Memory B cell (primary cell): ENCODE results near the gene GATB.

Source experiments
- ATAC-seq: fragments of 150-1000 bp; cut with Tn5 transposase; 2 replicates; pipeline ENCODE4 v1.10.0; 2021; ENCODE audit warnings: low read depth, mild to moderate bottlenecking, moderate library complexity
- DNase-seq, 2 donors: peaks; one replicate each; pipeline ENCODE4 v3.0.0; 2022; ENCODE audit warnings: low spot score in 2 of 2
- H3K27ac Mint-ChIP-seq: one replicate; pipeline ENCODE4 v1.8.0; 2022; ENCODE audit warnings: mild to moderate bottlenecking, moderate library complexity, mixed read lengths
- H3K27me3 Mint-ChIP-seq: one replicate; pipeline ENCODE4 v1.8.0; 2022; ENCODE audit warnings: mixed read lengths
- H3K36me3 Mint-ChIP-seq: one replicate; pipeline ENCODE4 v1.8.0; 2022; ENCODE audit warnings: mild to moderate bottlenecking, mixed read lengths
- H3K4me1 Mint-ChIP-seq: one replicate; pipeline ENCODE4 v1.8.0; 2022; ENCODE audit warnings: mixed read lengths
- H3K4me3 Mint-ChIP-seq: one replicate; pipeline ENCODE4 v1.8.0; 2022; ENCODE audit warnings: mild to moderate bottlenecking, moderate library complexity, mixed read lengths
- H3K9me3 Mint-ChIP-seq: one replicate; pipeline ENCODE4 v1.8.0; 2022; ENCODE audit warnings: mixed read lengths

GATB gene

DNA sequence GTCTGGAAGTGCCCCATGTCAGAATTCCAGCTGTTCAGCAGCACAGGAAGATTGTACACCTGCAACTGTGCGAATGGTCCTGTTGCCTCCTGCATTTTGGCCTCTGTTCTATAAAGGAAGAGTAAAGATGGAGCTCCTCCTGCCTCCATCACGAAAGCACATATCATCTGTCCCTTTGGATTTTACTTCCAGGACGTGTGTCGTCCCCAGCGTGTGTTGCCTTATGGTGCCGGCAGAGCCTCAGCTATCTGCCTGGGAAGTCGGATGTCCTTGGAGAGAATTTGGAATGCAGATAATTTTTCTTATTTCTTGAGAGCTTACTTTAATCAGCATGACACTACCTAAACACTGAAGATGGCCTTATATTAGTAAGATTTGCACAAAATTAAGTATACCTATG lies 97.7 kb downstream of the GATB start:
- no peak overlapping the region for H3K27ac Mint-ChIP-seq

DNA sequence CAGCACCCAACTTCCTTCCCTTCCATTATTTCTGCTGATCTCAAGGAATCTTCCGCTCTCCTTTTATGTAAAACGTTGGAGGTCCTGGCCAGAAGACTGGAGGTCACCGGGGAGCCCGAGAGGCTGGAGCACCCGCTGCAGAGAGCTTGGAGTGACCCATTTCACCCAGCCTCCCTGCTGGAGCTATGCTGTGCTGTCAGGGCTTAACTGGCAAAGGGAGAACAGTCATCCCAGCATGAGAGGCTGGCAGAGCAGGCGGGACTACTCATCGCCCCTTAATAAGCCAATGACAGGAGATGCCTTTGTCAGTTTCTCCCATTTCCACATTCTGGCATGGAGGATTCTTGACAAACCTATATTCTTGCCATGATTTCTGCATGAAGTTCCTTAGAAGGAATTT lies 98.9 kb downstream of the GATB start:
- DNase-seq (no peak), ATAC-seq (no peak)
- no peaks in the 10 kb centered on the region for H3K9me3 Mint-ChIP-seq
- H3K27ac Mint-ChIP-seq = no peak overlapping the region
- H3K4me1 Mint-ChIP-seq = no peaks in the 10 kb centered on the region
- no peaks in the 10 kb centered on the region for H3K27me3 Mint-ChIP-seq
- no peak overlapping the region for H3K4me3 Mint-ChIP-seq
- H3K36me3 Mint-ChIP-seq = no peaks in the 10 kb centered on the region

More for the DNA sequence above, 97.7 kb downstream of the GATB start:
- no peaks in the 10 kb centered on the region for H3K9me3 Mint-ChIP-seq
- no peaks in the 10 kb centered on the region for H3K4me1 Mint-ChIP-seq
- ATAC-seq = no peak
- H3K4me3 Mint-ChIP-seq = no peak overlapping the region
- H3K36me3 Mint-ChIP-seq = no peaks in the 10 kb centered on the region
- no peaks in the 10 kb centered on the region for H3K27me3 Mint-ChIP-seq
- no peak for DNase-seq

DNA sequence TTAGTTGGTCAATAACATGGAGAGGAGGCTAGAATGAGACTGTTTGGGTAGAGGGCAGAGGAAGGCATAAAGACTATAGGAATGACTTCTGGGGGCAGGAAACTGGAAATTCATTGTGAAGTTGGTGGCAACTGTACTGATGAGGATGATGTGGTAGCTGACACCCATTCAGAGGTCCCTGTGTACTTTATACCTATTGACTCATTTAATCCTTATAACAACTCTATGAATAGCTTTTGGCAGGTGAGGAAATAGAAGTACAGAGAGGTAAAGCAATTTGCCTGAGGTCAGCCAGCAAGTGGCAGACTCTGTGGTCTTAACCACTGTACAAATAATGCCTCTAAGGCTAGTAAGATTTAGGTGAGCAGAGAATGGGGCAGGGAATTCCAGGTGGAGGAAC lies 100.1 kb downstream of the GATB start:
- no peaks in the 10 kb centered on the region for H3K9me3 Mint-ChIP-seq

DNA sequence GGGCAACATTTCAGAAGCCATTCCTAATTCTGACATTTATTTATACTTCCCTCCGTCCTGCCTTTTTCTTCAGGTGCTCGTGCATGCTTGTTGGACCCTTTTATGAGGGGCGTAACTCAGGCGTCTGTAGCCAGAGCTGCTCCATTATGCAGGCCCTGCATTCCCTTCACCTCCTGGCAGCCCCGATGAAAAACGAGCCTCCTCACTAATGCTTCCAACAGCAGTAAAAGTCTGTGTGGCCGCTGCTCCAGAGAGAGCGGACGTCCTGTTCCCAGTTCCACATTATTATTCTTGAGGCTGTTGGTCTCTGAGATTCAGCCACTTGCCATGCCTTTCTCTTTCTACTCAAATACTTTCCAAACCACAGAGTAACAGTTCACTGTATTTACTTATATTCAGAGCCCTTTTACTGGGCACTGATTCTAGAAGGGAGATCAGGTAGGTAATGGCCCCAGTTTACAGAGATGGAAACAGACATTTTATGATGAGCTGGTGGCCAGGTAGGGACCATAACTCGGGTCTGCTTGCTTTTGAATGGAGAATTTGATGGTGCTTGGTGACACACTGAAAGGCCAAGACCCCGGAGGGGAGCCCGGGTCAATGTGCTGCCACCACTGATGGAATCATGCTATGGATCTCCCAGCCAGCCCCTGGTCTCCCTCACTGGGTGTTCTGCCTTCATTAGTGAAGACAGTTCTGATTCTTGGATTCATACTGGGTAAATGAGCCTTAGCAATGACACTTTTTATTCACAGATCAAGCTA lies 101.0 kb downstream of the GATB start:
- DNase-seq (no peak), ATAC-seq (no peak)
- H3K4me1 Mint-ChIP-seq = no peaks in the 10 kb centered on the region
- H3K36me3 Mint-ChIP-seq = no peaks in the 10 kb centered on the region
- no peaks in the 10 kb centered on the region for H3K9me3 Mint-ChIP-seq
- no peak overlapping the region for H3K27ac Mint-ChIP-seq
- H3K27me3 Mint-ChIP-seq = no peaks in the 10 kb centered on the region
- no peak overlapping the region for H3K4me3 Mint-ChIP-seq

More for the DNA sequence above, 100.1 kb downstream of the GATB start:
- Mint-ChIP-seq H3K4me1 (no peaks in the 10 kb centered on the region), H3K36me3 (no peaks in the 10 kb centered on the region), H3K27me3 (no peaks in the 10 kb centered on the region), H3K4me3 (no peak overlapping the region), H3K27ac (no peak overlapping the region)
- DNase-seq (no peak), ATAC-seq (no peak)

DNA sequence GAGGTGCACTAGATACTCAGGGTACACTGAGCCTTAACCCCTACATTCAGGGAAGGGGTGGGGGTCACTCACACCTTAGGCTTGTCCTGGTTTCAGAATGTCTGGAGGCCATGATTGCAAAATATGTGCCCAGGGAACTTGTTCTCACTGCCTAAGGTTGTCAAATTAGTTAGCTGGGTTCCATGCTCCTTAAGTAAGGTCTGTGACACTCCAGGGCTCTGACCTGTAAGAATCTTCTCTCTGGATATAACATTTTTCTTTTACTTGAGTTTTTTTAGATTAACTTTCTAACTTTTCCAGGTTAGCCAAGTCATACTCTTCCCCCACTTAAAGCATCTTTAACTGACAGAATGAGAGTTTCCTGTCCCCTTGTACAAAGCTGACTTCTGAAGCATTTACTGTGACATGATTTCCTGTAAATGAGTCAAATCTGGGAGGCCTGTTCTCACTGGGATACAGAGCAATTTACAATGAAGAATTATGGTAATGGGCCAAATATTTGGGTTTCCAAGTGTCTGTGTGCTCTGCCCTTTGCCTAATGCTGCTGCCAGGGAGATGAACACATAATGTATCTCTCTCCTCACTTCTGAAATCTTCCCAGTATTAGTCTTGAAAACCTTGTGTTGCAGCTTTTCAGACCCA lies 101.7 kb downstream of the GATB start:
- ATAC-seq (no peak), DNase-seq (no peak)
- H3K27me3 Mint-ChIP-seq = no peaks in the 10 kb centered on the region
- no peak overlapping the region for H3K27ac Mint-ChIP-seq
- H3K4me3 Mint-ChIP-seq = no peak overlapping the region
- no peaks in the 10 kb centered on the region for H3K9me3 Mint-ChIP-seq
- no peaks in the 10 kb centered on the region for H3K36me3 Mint-ChIP-seq
- no peaks in the 10 kb centered on the region for H3K4me1 Mint-ChIP-seq

DNA sequence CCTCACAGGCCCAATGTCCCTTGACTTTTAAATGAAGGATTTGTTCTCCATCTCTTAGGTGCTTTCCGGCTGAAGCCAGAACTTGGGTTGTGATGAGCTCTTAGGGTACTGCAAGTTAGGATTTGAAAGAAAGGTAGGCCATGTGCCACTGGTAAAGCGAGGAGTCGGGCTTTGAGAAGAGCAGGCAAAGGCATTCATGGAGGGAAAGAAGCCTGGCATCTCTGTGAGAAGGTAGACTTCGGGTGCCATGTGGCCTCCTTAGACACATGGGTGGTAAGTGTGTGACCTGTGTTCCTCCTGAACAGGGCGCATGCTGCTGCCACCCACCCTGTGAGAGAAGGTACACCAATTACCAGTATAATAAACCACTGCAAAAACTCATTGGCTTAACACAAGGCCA lies 102.9 kb downstream of the GATB start:
- DNase-seq (no peak), ATAC-seq (no peak)
- Mint-ChIP-seq H3K4me1 (no peaks in the 10 kb centered on the region), H3K4me3 (no peak overlapping the region), H3K36me3 (no peaks in the 10 kb centered on the region), H3K27me3 (peaks cover 2% of the 10 kb centered on the region), H3K9me3 (no peaks in the 10 kb centered on the region), H3K27ac (no peak overlapping the region)

DNA sequence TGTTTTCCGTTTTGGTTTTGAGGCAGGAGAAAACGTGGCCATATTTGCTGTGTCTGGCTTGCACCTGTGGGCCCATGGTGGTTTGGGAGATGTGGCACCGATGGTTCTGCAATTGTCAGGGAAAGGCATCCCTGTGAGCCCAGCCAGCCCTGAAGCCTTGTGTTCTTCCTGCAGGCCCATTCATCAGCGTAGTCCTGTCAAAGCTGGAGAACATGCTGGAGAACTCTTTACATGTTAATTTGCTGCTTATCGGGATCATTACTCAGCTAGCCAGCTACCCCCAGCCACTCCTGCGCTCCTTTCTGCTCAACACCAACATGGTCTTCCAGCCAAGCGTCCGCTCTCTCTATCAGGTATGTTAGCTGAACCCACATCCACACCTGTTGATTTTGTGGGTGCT lies 104.7 kb downstream of the GATB start:
- H3K9me3 Mint-ChIP-seq = no peaks in the 10 kb centered on the region
- no peaks in the 10 kb centered on the region for H3K36me3 Mint-ChIP-seq
- H3K27me3 Mint-ChIP-seq = peaks cover 4% of the 10 kb centered on the region
- DNase-seq (no peak), ATAC-seq (no peak)
- H3K4me3 Mint-ChIP-seq = no peak overlapping the region
- H3K4me1 Mint-ChIP-seq = no peaks in the 10 kb centered on the region
- no peak overlapping the region for H3K27ac Mint-ChIP-seq

DNA sequence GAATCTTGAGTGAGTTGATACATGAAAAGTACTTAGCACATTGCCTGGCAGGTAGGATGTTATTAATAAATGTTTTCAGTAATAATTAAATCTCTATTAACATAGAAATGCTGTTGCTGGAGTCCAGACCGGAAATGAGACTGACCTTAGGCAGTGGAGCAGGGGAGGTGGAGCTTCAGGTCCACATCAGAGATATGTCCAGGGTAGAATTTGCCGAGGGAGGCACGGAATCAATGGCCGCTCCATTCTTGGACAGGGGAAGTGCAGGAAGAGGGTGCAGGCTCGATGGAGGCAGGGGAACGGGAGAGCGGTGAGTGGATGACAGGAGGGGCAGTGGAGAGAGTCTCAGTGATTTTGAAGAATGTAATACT lies 107.3 kb downstream of the GATB start:
- H3K27me3 Mint-ChIP-seq = peaks cover 5% of the 10 kb centered on the region
- no peak for DNase-seq
- no peak for ATAC-seq

DNA sequence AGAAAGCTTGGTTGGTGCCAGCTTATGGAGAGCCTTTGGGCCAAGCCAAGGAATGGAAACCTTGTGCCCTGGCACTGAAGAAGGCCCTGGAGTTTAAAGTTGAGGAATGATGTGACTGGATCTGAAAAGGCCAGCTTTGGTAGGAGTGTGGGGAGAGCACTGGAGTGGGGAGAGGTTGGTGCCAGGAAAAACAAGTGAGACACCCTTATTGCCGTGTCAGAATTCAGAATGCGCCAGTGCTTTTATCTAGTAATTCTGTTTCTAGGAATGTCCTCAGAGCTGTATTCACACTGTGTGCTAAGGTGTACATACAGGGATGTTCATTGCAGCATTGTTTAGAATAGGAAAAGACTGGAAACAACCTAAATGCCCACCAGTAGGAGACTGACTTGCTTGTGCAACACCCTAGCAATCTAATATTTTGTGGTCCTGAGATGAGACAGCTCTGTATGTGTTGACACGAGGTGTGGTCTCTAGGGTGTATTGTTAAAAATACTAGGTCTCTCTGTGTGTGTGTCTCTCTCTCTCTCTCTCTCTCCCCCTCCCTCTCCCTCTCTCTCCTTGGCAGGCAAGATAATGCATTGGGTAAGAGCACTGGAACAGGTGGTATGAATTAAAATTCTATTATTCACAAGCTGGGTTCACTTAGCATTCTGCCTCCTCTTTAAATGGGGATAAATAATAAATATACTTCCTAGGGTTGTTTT lies 107.8 kb downstream of the GATB start:
- no peaks in the 10 kb centered on the region for H3K36me3 Mint-ChIP-seq
- no peak overlapping the region for H3K27ac Mint-ChIP-seq
- H3K27me3 Mint-ChIP-seq = peaks cover 5% of the 10 kb centered on the region
- no peak overlapping the region for H3K4me3 Mint-ChIP-seq
- no peaks in the 10 kb centered on the region for H3K9me3 Mint-ChIP-seq
- H3K4me1 Mint-ChIP-seq = no peaks in the 10 kb centered on the region
- DNase-seq (no peak), ATAC-seq (no peak)

More for the DNA sequence above, 107.3 kb downstream of the GATB start:
- Mint-ChIP-seq H3K27ac (no peak overlapping the region), H3K4me1 (no peaks in the 10 kb centered on the region), H3K9me3 (no peaks in the 10 kb centered on the region), H3K4me3 (no peak overlapping the region), H3K36me3 (no peaks in the 10 kb centered on the region)

DNA sequence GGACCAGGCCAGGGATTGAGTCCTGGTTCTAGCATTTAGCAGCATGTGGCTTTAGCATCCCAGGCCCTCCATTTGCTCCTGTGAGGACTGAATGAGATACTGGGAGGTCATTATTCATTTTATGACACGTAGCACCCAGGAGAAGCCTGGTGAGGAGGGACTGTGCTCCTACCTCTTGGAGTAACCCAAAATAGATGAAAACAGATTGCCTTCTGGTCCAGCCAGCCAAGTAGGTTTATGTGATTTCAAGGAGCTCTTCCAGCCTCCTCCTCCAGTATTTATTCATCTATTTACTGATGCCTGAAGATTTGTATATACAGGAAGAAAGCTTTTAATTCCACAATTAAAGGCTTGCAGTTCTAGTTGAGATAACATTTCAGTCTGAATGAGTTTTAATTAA lies 109.3 kb downstream of the GATB start:
- H3K27me3 Mint-ChIP-seq = peaks cover 7% of the 10 kb centered on the region
- H3K4me3 Mint-ChIP-seq = no peak overlapping the region
- H3K4me1 Mint-ChIP-seq = no peaks in the 10 kb centered on the region
- H3K27ac Mint-ChIP-seq = no peak overlapping the region
- H3K9me3 Mint-ChIP-seq = no peaks in the 10 kb centered on the region
- no peak for DNase-seq
- ATAC-seq = no peak
- H3K36me3 Mint-ChIP-seq = no peaks in the 10 kb centered on the region

DNA sequence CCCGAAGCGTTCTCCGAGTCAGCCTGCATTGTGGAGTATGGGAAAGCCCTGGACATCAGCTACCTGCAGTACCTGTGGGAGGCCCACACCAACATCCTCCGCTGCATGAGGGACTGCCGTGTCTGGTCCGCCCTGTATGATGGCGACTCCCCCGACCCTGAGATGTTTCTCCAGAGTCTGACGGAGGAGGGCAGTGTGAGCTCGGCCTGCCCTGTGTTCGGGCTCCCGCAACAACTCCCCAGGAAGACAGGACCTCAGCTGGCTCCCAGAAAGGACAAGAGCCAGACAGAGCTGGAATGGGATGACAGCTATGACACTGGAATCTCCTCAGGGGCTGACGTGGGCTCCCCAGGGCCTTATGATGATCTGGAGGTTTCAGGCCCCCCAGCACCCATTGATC lies 111.3 kb downstream of the GATB start:
- DNase-seq (no peak), ATAC-seq (no peak)
- H3K27ac Mint-ChIP-seq = no peak overlapping the region
- peaks cover 13% of the 10 kb centered on the region for H3K27me3 Mint-ChIP-seq
- H3K36me3 Mint-ChIP-seq = no peaks in the 10 kb centered on the region
- H3K4me3 Mint-ChIP-seq = no peak overlapping the region
- H3K4me1 Mint-ChIP-seq = no peaks in the 10 kb centered on the region
- H3K9me3 Mint-ChIP-seq = peaks cover 1% of the 10 kb centered on the region

DNA sequence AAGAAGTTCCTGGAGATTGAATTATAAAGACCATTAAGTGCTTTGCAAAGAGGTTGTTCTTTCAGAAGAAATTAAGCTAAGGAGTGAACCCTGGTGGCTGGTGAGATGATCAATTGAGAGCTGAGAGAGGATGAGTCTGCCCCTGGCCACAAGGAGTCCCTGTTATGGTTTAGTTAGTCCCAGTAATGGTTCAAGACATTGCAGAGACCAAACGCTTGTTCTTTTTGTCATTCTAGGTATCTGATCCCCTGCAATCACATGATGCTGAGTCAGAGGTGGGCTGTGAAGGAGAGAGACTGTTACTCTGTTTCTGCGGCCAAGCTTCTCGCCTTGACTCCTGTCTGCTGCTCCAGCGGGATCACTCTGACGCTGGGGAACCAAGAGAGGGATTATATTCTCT lies 114.5 kb downstream of the GATB start:
- Mint-ChIP-seq H3K4me1 (no peaks in the 10 kb centered on the region), H3K36me3 (no peaks in the 10 kb centered on the region), H3K27me3 (peaks cover 10% of the 10 kb centered on the region), H3K9me3 (peaks cover 1% of the 10 kb centered on the region), H3K27ac (no peak overlapping the region), H3K4me3 (no peak overlapping the region)
- DNase-seq (no peak), ATAC-seq (no peak)

DNA sequence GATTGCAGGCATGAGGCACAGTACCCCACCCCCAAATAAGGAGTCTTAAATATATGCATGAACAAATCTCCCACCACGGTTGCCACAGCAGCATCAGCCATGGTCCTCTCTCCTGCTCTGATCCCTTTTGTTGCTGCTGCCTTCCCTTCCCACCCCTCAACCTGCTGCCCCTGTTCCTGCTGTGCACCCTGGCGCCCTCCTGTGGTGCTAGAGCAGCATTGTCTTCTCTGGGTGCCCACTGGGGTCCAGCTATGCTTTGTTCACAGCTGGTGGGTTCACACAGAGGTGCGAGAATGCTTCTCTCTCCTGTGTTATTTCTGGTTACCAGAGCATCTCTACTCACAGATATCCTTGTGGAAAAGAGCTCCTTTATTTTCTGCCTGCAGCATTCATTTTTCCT lies 116.2 kb downstream of the GATB start:
- peaks cover 1% of the 10 kb centered on the region for H3K9me3 Mint-ChIP-seq
- H3K4me3 Mint-ChIP-seq = no peak overlapping the region
- ATAC-seq = no peak
- H3K27ac Mint-ChIP-seq = no peak overlapping the region
- H3K4me1 Mint-ChIP-seq = no peaks in the 10 kb centered on the region
- no peaks in the 10 kb centered on the region for H3K36me3 Mint-ChIP-seq
- DNase-seq = no peak
- H3K27me3 Mint-ChIP-seq = peaks cover 8% of the 10 kb centered on the region

DNA sequence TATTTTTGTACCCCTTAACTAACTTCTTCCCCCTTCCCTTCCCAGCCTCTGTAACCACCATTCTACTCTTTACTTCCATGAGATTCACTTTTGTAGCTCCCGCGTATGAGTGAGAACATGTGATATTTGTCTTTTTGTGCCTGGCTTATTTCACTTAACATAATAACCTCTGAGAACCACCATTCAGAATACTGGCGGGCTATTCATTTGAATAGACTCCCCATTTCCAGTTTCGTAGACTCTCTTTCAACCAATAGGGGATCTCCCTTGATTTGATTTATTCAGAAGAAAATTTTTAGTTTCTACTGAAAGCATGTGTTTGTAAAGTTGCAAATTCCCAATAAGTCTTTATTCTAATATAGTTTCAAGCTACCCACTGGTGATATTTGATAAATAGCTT lies 117.2 kb downstream of the GATB start:
- peaks cover 8% of the 10 kb centered on the region for H3K27me3 Mint-ChIP-seq
- ATAC-seq = no peak
- H3K36me3 Mint-ChIP-seq = no peaks in the 10 kb centered on the region
- no peaks in the 10 kb centered on the region for H3K4me1 Mint-ChIP-seq
- DNase-seq = no peak
- peaks cover 1% of the 10 kb centered on the region for H3K9me3 Mint-ChIP-seq
- no peak overlapping the region for H3K27ac Mint-ChIP-seq
- no peak overlapping the region for H3K4me3 Mint-ChIP-seq
